VCaP (cell line): ENCODE data around the gene HIGD1B.

Experiments used
- H3K27ac ChIP-seq: fragments of 450-650 bp; 2 replicates; pipeline ENCODE4 v1.5.1; 2017
- CTCF ChIP-seq: fragments of 450-650 bp; conservative IDR thresholded peaks from 2 replicates; pipeline ENCODE4 v1.5.1; 2017; ENCODE audit warnings: mild to moderate bottlenecking, moderate library complexity

HIGD1B gene

GRCh38 chr17:44871556-44871955 lies 23.9 kb downstream of the HIGD1B start:
- no peak for TF ChIP-seq CTCF
- no peak overlapping the region for H3K27ac ChIP-seq

GRCh38 chr17:44872131-44872768 lies 24.6 kb downstream of the HIGD1B start:
- no peak for TF ChIP-seq CTCF
- no peak overlapping the region for H3K27ac ChIP-seq

GRCh38 chr17:44875761-44876160 lies 28.1 kb downstream of the HIGD1B start:
- H3K27ac ChIP-seq: no peak overlapping the region
- no peak for TF ChIP-seq CTCF

- no peak overlapping the region for H3K27ac ChIP-seq
- TF ChIP-seq CTCF: no peak
These were observed 29.4 kb downstream of the HIGD1B start for GRCh38 chr17:44877121-44877520.

- no peak overlapping the region for H3K27ac ChIP-seq
- peak; percentile 85 for TF ChIP-seq CTCF
These were observed 31.0 kb downstream of the HIGD1B start for GRCh38 chr17:44878627-44879221.

GRCh38 chr17:44879376-44879775 lies 31.7 kb downstream of the HIGD1B start:
- TF ChIP-seq CTCF: no peak
- no peak overlapping the region for H3K27ac ChIP-seq

GRCh38 chr17:44880062-44880461 lies 32.4 kb downstream of the HIGD1B start:
- H3K27ac ChIP-seq: no peak overlapping the region
- no peak for TF ChIP-seq CTCF
